ENCODE results near the gene COA5. TPM values are rescaled to one million over a fixed set of nuclear protein-coding genes. Genes with fewer than 3 reads are reported as not detected.

Gene COA5
- total RNA-seq, 1 donor from 2014 or later, result 21.6 TPM

- H3K27me3 Mint-ChIP-seq (ENCODE audit: unreplicated experiment), result peaks cover 2% of the 10 kb centered on the region
- no peak for DNase-seq (ENCODE audit: low spot score)
- no peak overlapping the region for H3K4me3 Mint-ChIP-seq (ENCODE audit: unreplicated experiment)
- H3K27ac Mint-ChIP-seq (ENCODE audit: unreplicated experiment), result no peak overlapping the region
- no peak for TF ChIP-seq CTCF (IDR thresholded peaks at IDR 0.05; ENCODE audit: unreplicated experiment)
- no peaks in the 10 kb centered on the region for H3K36me3 Mint-ChIP-seq (ENCODE audit: low read depth, unreplicated experiment)
- peaks cover 5% of the 10 kb centered on the region for H3K4me1 Mint-ChIP-seq (ENCODE audit: unreplicated experiment)
- H3K9me3 Mint-ChIP-seq (ENCODE audit: unreplicated experiment), result no peaks in the 10 kb centered on the region
Observed at GRCh38 chr2:98637401-98638147, 29.3 kb upstream of the COA5 start.

- H3K27ac Mint-ChIP-seq (ENCODE audit: unreplicated experiment), result no peak overlapping the region
- peak; percentile 34 for TF ChIP-seq CTCF (IDR thresholded peaks at IDR 0.05; ENCODE audit: unreplicated experiment)
Observed at GRCh38 chr2:98634406-98635092, 26.2 kb upstream of the COA5 start.

GRCh38 chr2:98632351-98632750 lies 24.0 kb upstream of the COA5 start:
- DNase-seq (ENCODE audit: low spot score), result no peak
- Mint-ChIP-seq H3K27ac (ENCODE audit: unreplicated experiment) (no peak overlapping the region), H3K4me3 (ENCODE audit: unreplicated experiment) (no peak overlapping the region), H3K27me3 (ENCODE audit: unreplicated experiment) (no peaks in the 10 kb centered on the region), H3K4me1 (ENCODE audit: unreplicated experiment) (peaks cover 5% of the 10 kb centered on the region), H3K36me3 (ENCODE audit: low read depth, unreplicated experiment) (no peaks in the 10 kb centered on the region), H3K9me3 (ENCODE audit: unreplicated experiment) (no peaks in the 10 kb centered on the region)
- no peak for TF ChIP-seq CTCF (IDR thresholded peaks at IDR 0.05; ENCODE audit: unreplicated experiment)

More at GRCh38 chr2:98634406-98635092, 26.2 kb upstream of the COA5 start:
- Mint-ChIP-seq H3K9me3 (ENCODE audit: unreplicated experiment) (no peaks in the 10 kb centered on the region), H3K27me3 (ENCODE audit: unreplicated experiment) (no peaks in the 10 kb centered on the region), H3K4me1 (ENCODE audit: unreplicated experiment) (peaks cover 5% of the 10 kb centered on the region), H3K36me3 (ENCODE audit: low read depth, unreplicated experiment) (no peaks in the 10 kb centered on the region), H3K4me3 (ENCODE audit: unreplicated experiment) (peak overlapping the region; percentile 4)
- peak; percentile 48 for DNase-seq (ENCODE audit: low spot score)

GRCh38 chr2:98623657-98624056 lies 15.3 kb upstream of the COA5 start:
- no peak overlapping the region for H3K4me3 Mint-ChIP-seq (ENCODE audit: unreplicated experiment)
- no peak for DNase-seq (ENCODE audit: low spot score)
- no peak for TF ChIP-seq CTCF (IDR thresholded peaks at IDR 0.05; ENCODE audit: unreplicated experiment)
- H3K36me3 Mint-ChIP-seq (ENCODE audit: low read depth, unreplicated experiment), result no peaks in the 10 kb centered on the region
- peaks cover 8% of the 10 kb centered on the region for H3K4me1 Mint-ChIP-seq (ENCODE audit: unreplicated experiment)
- H3K9me3 Mint-ChIP-seq (ENCODE audit: unreplicated experiment), result no peaks in the 10 kb centered on the region
- no peak overlapping the region for H3K27ac Mint-ChIP-seq (ENCODE audit: unreplicated experiment)
- no peaks in the 10 kb centered on the region for H3K27me3 Mint-ChIP-seq (ENCODE audit: unreplicated experiment)

GRCh38 chr2:98617149-98617548 lies 8.8 kb upstream of the COA5 start:
- Mint-ChIP-seq H3K4me1 (ENCODE audit: unreplicated experiment) (no peaks in the 10 kb centered on the region), H3K9me3 (ENCODE audit: unreplicated experiment) (no peaks in the 10 kb centered on the region), H3K27ac (ENCODE audit: unreplicated experiment) (no peak overlapping the region), H3K36me3 (ENCODE audit: low read depth, unreplicated experiment) (peaks cover 8% of the 10 kb centered on the region), H3K27me3 (ENCODE audit: unreplicated experiment) (no peaks in the 10 kb centered on the region), H3K4me3 (ENCODE audit: unreplicated experiment) (no peak overlapping the region)
- DNase-seq (ENCODE audit: low spot score), result no peak
- TF ChIP-seq CTCF (IDR thresholded peaks at IDR 0.05; ENCODE audit: unreplicated experiment), result no peak

Data from endothelial cell (in vitro differentiated cells).